Kidney (tissue), 14 donors: ENCODE measurements around the gene LRRC26. TPM values are rescaled to one million over a fixed set of nuclear protein-coding genes. Genes with fewer than 3 reads are reported as not detected.

Experiments used
- DNase-seq, 5 donors: peaks; one replicate each; pipeline ENCODE4 v3.0.0-alpha.2; 2013 to 2020
- FAIRE-seq: peaks from 2 replicates; lab custom pipeline; 2012; peaks lifted over from hg19 to GRCh38; lab: Jason Lieb, UNC
- H3K27ac ChIP-seq, 2 donors: one replicate each; pipeline ENCODE4 v1.7.0; 2013; ENCODE audit warnings: low read depth in 2 of 2, low read length in 2 of 2, inconsistent platforms in 1 of 2
- H3K27me3 ChIP-seq: one replicate; pipeline ENCODE4 v1.7.1; 2013; ENCODE audit warnings: low read length, inconsistent platforms; ENCODE audit not compliant: control insufficient read depth, insufficient read depth
- H3K36me3 ChIP-seq, 3 donors: one replicate each; pipeline versions ENCODE4 v1.7.0 to v1.7.1; 2013; ENCODE audit warnings: low read length in 3 of 3, control low read depth in 1 of 3, inconsistent platforms in 1 of 3; ENCODE audit not compliant: insufficient read depth in 3 of 3, control insufficient read depth in 2 of 3
- H3K4me1 ChIP-seq, 3 donors: one replicate each; pipeline versions ENCODE4 v1.7.0 to v1.7.1; 2013; ENCODE audit warnings: low read length in 3 of 3, inconsistent platforms in 1 of 3, low read depth in 1 of 3; ENCODE audit not compliant: control insufficient read depth in 2 of 3, insufficient read depth in 2 of 3
- H3K4me3 ChIP-seq, 3 donors: one replicate each; pipeline versions ENCODE4 v1.7.0 to v1.8.1; 2013; ENCODE audit warnings: low read length in 3 of 3, control low read depth in 1 of 3, inconsistent platforms in 1 of 3
- H3K9ac ChIP-seq, 3 donors: one replicate each; pipeline versions ENCODE4 v1.7.0 to v1.7.1; 2013; ENCODE audit warnings: low read length in 3 of 3, control low read depth in 1 of 3, inconsistent platforms in 1 of 3
- H3K9me3 ChIP-seq, 3 donors: one replicate each; pipeline versions ENCODE4 v1.7.0 to v1.7.1; 2013; ENCODE audit warnings: low read length in 3 of 3, control low read depth in 1 of 3, inconsistent platforms in 1 of 3; ENCODE audit not compliant: control insufficient read depth in 2 of 3, insufficient read depth in 1 of 3
- CTCF ChIP-seq: IDR thresholded peaks from 3 replicates; pipeline ENCODE4 v1.5.1; 2012; ENCODE audit warnings: mild to moderate bottlenecking, moderate library complexity, borderline replicate concordance; ENCODE audit not compliant: insufficient read depth; ENCODE audit errors: extremely low read depth
- intact Hi-C: fragments of 100-400 bp; cut with DNase I; formaldehyde crosslinking; loops from one replicate; pipeline ENCODE4 v1.11.1; 2022
- polyA plus RNA-seq: library from polyadenylated mRNA; stranded (reverse); fragments of 350-450 nt; fragmentation: Illumina TruSeq; extraction: RNeasy Lipid Tissue Mini Kit (QIAGEN cat#74804); gene quantifications from one replicate; pipeline ENCODE4 v1.2.3, GENCODE V29; 2014; ENCODE audit warnings: low read depth, low replicate concordance; ENCODE audit not compliant: insufficient read depth
- total RNA-seq: library from RNA; stranded (reverse); fragmentation: NEBNext Ultra II Directional; extraction: Animal tissue kit (Norgen Biotek cat#: 25700); gene quantifications from one replicate; pipeline ENCODE4 v1.2.1, GENCODE V29; 2021
- donor health status: control.
- donor health status: control.
- donor health status: control.
- donor health status: control.
- donor health status: control.
- donor health status: DM: yes; HTN: yes; CAD: no.
- donor health status: Normal renal cell carcinoma (clear cell type).

LRRC26 gene
- total and polyA plus RNA-seq, 2 donors from 2014 or later: 0.25 TPM; not detected in 1

GRCh38 chr9:137147091-137147792 is 22.6 kb downstream of the LRRC26 start:
- Histone ChIP-seq H3K27ac (no peak overlapping the region), H3K9me3 (no peaks in the 10 kb centered on the region), H3K27me3 (peaks cover 5% of the 10 kb centered on the region), H3K36me3 (no peaks in the 10 kb centered on the region), H3K9ac (no peak overlapping the region), H3K4me1 (no peaks in the 10 kb centered on the region), H3K4me3 (peak overlapping the region in 1 of 3 donors; percentile 11)
- FAIRE-seq: no peak
- DNase-seq: no peak
- intact Hi-C loops: no loop called here
- TF ChIP-seq CTCF: no peak

- no peaks in the 10 kb centered on the region for H3K9me3 ChIP-seq
- FAIRE-seq (no peak), DNase-seq (no peak)
- intact Hi-C loops: no loop called here
- H3K4me3 ChIP-seq: no peak overlapping the region
- H3K9ac ChIP-seq: no peak overlapping the region
- H3K4me1 ChIP-seq: no peaks in the 10 kb centered on the region
- peaks cover 6% of the 10 kb centered on the region for H3K27me3 ChIP-seq
- H3K36me3 ChIP-seq: no peaks in the 10 kb centered on the region
- no peak for TF ChIP-seq CTCF
- no peak overlapping the region for H3K27ac ChIP-seq
Measured at GRCh38 chr9:137146527-137146918, 23.3 kb downstream of the LRRC26 start.

GRCh38 chr9:137145731-137146526 is 23.9 kb downstream of the LRRC26 start:
- no peaks in the 10 kb centered on the region for H3K4me1 ChIP-seq
- no peak overlapping the region for H3K9ac ChIP-seq
- TF ChIP-seq CTCF: no peak
- intact Hi-C loops: no loop called here
- H3K36me3 ChIP-seq: no peaks in the 10 kb centered on the region
- DNase-seq (peak in 1 of 5 donors; percentile 72), FAIRE-seq (no peak)
- no peak overlapping the region for H3K27ac ChIP-seq
- no peaks in the 10 kb centered on the region for H3K9me3 ChIP-seq
- H3K4me3 ChIP-seq: no peak overlapping the region
- peaks cover 6% of the 10 kb centered on the region for H3K27me3 ChIP-seq
